ENCODE results near the gene C16orf92.

GRCh38 chr16:30070490-30070889 is 47.5 kb downstream of the C16orf92 start:
- no peak for TF ChIP-seq CTCF (IDR thresholded peaks at IDR 0.05)
- no peak for TF ChIP-seq POLR2A (IDR thresholded peaks at IDR 0.05)

Data from adrenal gland (tissue), 5 donors.